RWPE2 (cell line): ENCODE results near the gene ZMIZ1.

ENCODE experiments used
- ATAC-seq: fragments of 200-7000 bp; cut with Tn5 transposase; 3 replicates; pipeline ENCODE4 v1.9.1; 2021; ENCODE audit warnings: low read depth
- DNase-seq: peaks from one replicate; pipeline ENCODE4 v3.0.0-alpha.2; 2020; ENCODE audit warnings: low spot score
- H3K27ac ChIP-seq: fragments of 450-650 bp; 2 replicates; pipeline ENCODE4 v1.5.1; 2017; ENCODE audit warnings: mild to moderate bottlenecking; ENCODE audit not compliant: poor library complexity, severe bottlenecking
- H3K27me3 ChIP-seq: fragments of 250-450 bp; sonication (Bioruptor Pico); 2 replicates; pipeline ENCODE4 v1.5.1; 2021; ENCODE audit warnings: mild to moderate bottlenecking, moderate library complexity; ENCODE audit not compliant: insufficient read depth, poor library complexity, severe bottlenecking
- H3K36me3 ChIP-seq: fragments of 250-450 bp; sonication (Bioruptor Pico); 2 replicates; pipeline ENCODE4 v1.5.1; 2020; ENCODE audit warnings: low read depth, mild to moderate bottlenecking, moderate library complexity
- H3K4me1 ChIP-seq: fragments of 250-450 bp; sonication (Bioruptor Pico); 2 replicates; pipeline ENCODE4 v1.5.1; 2021; ENCODE audit warnings: mild to moderate bottlenecking, moderate library complexity; ENCODE audit not compliant: insufficient read depth, poor library complexity, severe bottlenecking
- H3K4me3 ChIP-seq: fragments of 250-450 bp; sonication (Bioruptor Pico); 2 replicates; pipeline ENCODE4 v1.5.1; 2021; ENCODE audit warnings: mild to moderate bottlenecking, moderate library complexity; ENCODE audit not compliant: severe bottlenecking
- H3K9me3 ChIP-seq: fragments of 250-450 bp; sonication (Bioruptor Pico); 2 replicates; pipeline ENCODE4 v1.5.1; 2021; ENCODE audit warnings: mild to moderate bottlenecking, moderate library complexity; ENCODE audit not compliant: severe bottlenecking
- CTCF ChIP-seq: fragments of 450-650 bp; IDR thresholded peaks from one replicate; pipeline ENCODE4 v1.5.1; 2017; ENCODE audit warnings: mild to moderate bottlenecking, moderate library complexity; ENCODE audit not compliant: poor library complexity, severe bottlenecking

Gene ZMIZ1

DNA sequence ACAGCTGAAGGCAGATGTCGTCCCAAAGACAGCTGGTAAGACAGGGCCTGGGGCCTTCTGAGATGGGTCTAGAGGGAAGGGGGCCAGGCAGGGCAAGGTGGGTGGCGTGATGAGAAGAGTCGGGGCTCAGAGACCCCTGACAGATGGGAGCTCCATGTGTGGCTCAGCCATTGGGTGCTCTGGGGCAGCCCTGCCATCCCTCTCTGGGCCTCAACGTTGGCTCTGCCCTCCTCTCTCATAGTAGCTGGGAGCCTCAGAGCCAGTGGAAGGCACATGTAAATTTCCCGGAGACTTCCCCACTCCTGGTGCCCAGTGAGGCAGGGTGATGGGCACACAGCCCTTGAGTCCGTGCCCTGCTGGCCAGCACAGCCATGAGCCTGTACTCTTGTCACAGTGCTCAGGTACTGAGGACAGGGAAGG, 280.3 kb downstream of the ZMIZ1 start:
- no peak for TF ChIP-seq CTCF
- Histone ChIP-seq H3K4me1 (peaks cover 3% of the 10 kb centered on the region), H3K27ac (peak overlapping the region; percentile 73), H3K9me3 (no peaks in the 10 kb centered on the region), H3K4me3 (no peak overlapping the region), H3K27me3 (no peaks in the 10 kb centered on the region), H3K36me3 (peaks cover 58% of the 10 kb centered on the region)
- DNase-seq, result no peak
- ATAC-seq, result no peak

GRCh38 chr10:79349766-79350406, 281.1 kb downstream of the ZMIZ1 start:
- Histone ChIP-seq H3K4me1 (peaks cover 3% of the 10 kb centered on the region), H3K9me3 (no peaks in the 10 kb centered on the region), H3K27me3 (no peaks in the 10 kb centered on the region), H3K4me3 (no peak overlapping the region), H3K36me3 (peaks cover 66% of the 10 kb centered on the region), H3K27ac (no peak overlapping the region)
- no peak for TF ChIP-seq CTCF
- ATAC-seq (no peak), DNase-seq (no peak)

DNA sequence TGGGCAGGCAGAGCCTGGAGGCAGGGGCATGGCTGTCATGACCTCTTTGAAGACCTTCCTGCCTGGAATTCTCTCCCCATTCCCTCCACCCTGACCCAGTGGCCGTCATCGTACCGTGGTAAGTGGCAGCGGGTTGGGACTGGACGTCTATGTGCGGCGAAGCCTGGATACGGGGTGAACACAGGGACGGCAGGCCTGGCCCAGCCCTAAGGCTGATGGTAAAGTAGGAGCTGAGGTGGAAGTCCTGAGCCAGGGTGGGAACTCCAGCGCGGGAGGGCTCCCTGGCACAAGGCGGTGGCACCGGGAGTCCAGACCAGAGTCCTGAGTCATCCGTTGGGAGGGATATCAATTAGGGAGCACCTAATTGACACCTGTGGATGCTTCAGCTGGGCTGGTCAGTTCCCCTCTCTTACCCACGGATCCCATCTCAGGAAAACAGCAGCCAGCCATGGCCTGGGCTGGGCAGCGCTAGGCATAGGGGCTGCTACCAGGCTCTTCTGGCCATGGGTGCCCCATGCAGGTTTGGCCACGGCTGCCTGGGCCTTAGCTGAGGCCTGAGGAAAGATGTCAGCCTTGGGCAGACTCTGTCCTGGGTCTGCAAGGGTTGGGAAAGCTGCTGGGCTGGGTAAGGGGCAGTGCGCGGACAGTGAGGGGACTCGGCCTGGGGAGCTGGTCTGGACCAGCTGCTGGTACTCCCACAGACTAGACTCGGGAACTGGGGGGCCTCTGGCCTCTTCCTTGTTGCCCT, 281.8 kb downstream of the ZMIZ1 start:
- H3K4me1 ChIP-seq, result peaks cover 3% of the 10 kb centered on the region
- ATAC-seq, result no peak
- H3K4me3 ChIP-seq, result no peak overlapping the region
- peaks cover 71% of the 10 kb centered on the region for H3K36me3 ChIP-seq
- TF ChIP-seq CTCF, result no peak
- no peak for DNase-seq
- no peaks in the 10 kb centered on the region for H3K9me3 ChIP-seq
- H3K27ac ChIP-seq, result no peak overlapping the region
- H3K27me3 ChIP-seq, result no peaks in the 10 kb centered on the region

DNA sequence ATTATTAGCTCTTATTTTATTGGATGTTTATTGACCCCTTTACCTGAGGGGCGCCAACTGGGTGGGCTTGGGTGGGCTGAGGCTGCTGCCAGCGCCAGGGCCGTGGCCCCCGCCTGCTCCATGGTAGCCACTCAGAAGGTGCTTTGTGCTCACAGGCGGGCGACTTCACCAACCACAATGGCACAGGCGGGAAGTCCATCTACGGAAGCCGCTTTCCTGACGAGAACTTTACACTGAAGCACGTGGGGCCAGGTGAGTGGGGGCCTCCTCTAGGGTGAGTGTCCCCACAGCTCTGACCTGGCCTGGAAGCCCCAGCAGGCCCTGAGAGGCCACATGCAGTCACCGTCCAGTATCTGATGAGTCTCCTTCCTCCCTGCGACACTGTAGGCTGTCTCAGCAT, 282.6 kb downstream of the ZMIZ1 start:
- Histone ChIP-seq H3K9me3 (no peaks in the 10 kb centered on the region), H3K36me3 (peaks cover 71% of the 10 kb centered on the region)
- ATAC-seq, result no peak

More for the DNA sequence above, 282.6 kb downstream of the ZMIZ1 start:
- Histone ChIP-seq H3K27ac (no peak overlapping the region), H3K4me1 (peaks cover 3% of the 10 kb centered on the region), H3K4me3 (no peak overlapping the region), H3K27me3 (no peaks in the 10 kb centered on the region)
- TF ChIP-seq CTCF, result no peak
- DNase-seq, result no peak
